A673 (cell line): ENCODE data around the gene AGGF1.
"Not testable (repeated sequence)": the region's sequence is repeated elsewhere in the genome, so short reads cannot be mapped to it uniquely, and the experiment has no call there.

Experiments used
- CTCF ChIP-seq: fragments of 300-800, 200-600 bp; sonication (generic); conservative IDR thresholded peaks from 2 replicates; pipeline ENCODE4 v1.5.1; 2017; ENCODE audit warnings: low read depth, mild to moderate bottlenecking, antibody characterized with exemption, low read length, moderate library complexity, mixed read lengths
- EZH2 ChIP-seq: fragments of 200-600 bp; sonication (generic); IDR thresholded peaks from 2 replicates; pipeline ENCODE4 v1.6.1; 2017; ENCODE audit warnings: borderline replicate concordance, low read depth, mild to moderate bottlenecking, mixed read lengths, antibody characterized with exemption, low read length; ENCODE audit not compliant: poor library complexity, severe bottlenecking

GRCh38 chr5:77107035-77107434 is 76.8 kb downstream of the AGGF1 start:
- TF ChIP-seq CTCF, EZH2: not testable (repeated sequence)
